ENCODE data around the gene WDR43. TPM values are rescaled to one million over a fixed set of nuclear protein-coding genes. Genes with fewer than 3 reads are reported as not detected.

WDR43 gene
- total and polyA plus RNA-seq, 4 donors = 11.1 to 43.1 (median 17.5) TPM

DNA sequence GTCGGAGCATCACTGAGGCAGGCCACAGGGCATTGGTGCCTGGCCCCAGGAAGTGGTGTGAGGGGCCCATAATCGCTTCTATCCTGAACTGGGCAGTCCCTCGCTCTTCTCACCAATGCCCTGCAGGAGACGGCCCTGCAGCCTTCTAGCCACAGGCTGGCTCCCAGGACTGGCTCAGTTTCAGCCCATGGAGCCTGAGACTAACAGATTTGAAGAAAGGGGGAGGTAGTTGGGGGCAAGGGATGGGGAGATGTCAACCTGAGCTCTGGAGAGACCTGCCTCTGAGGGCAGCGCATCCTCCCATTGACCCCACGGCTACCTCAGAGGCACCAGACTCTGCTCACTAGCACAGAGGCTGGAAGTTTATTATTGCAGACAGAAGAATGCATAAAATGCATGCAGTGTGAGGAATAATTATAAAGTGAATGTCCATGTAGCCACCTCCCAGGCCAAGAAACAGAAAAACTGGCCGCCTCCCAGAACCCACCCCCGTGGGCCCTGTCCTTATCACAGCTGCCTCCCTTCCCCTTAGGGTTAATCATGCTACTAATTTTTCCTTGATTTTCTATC lies 88.0 kb downstream of the WDR43 start:
- Histone ChIP-seq H3K4me1 (ENCODE audit: control insufficient read depth in 4 of 4, insufficient read depth in 4 of 4, low read length in 3 of 4) (no peaks in the 10 kb centered on the region), H3K27ac (ENCODE audit: low read depth in 1 of 2, low read length in 2 of 2) (no peak overlapping the region), H3K36me3 (ENCODE audit: control insufficient read depth in 4 of 4, insufficient read depth in 3 of 4, low read depth in 1 of 4, low read length in 3 of 4) (no peaks in the 10 kb centered on the region), H3K9ac (ENCODE audit: low read depth in 1 of 2, low read length in 2 of 2) (no peak overlapping the region), H3K4me3 (ENCODE audit: low read depth in 1 of 3, low read length in 3 of 3) (no peak overlapping the region), H3K9me3 (ENCODE audit: control insufficient read depth in 4 of 4, low read length in 3 of 4) (no peaks in the 10 kb centered on the region), H3K27me3 (ENCODE audit: control insufficient read depth in 4 of 4, insufficient read depth in 4 of 4, low read length in 3 of 4) (no peaks in the 10 kb centered on the region)
- DNase-seq (ENCODE audit: low spot score) = no peak
- WGBS = 89% methylated on average over 8 of the region's 8 CpGs
- TF ChIP-seq RAD21 (IDR thresholded peaks at IDR 0.05) (no peak), EGR1 (IDR thresholded peaks at IDR 0.05; ENCODE audit: low read depth in 2 of 2) (no peak), JUND (IDR thresholded peaks at IDR 0.05) (no peak), HNF4G (IDR thresholded peaks at IDR 0.05) (no peak), HNF4A (conservative IDR thresholded peaks at IDR 0.05) (no peak), TAF1 (conservative IDR thresholded peaks at IDR 0.05) (no peak), RXRA (IDR thresholded peaks at IDR 0.05) (no peak), NR2F2 (IDR thresholded peaks at IDR 0.05) (no peak), SP1 (IDR thresholded peaks at IDR 0.05) (no peak), FOXA1 (IDR thresholded peaks at IDR 0.05) (no peak), FOXA2 (IDR thresholded peaks at IDR 0.05) (no peak), YY1 (IDR thresholded peaks at IDR 0.05) (no peak), GABPA (IDR thresholded peaks at IDR 0.05 in 1 of 2, conservative IDR thresholded peaks at IDR 0.05 in 1 of 2) (no peak)
- TF ChIP-seq, protein P1, sequence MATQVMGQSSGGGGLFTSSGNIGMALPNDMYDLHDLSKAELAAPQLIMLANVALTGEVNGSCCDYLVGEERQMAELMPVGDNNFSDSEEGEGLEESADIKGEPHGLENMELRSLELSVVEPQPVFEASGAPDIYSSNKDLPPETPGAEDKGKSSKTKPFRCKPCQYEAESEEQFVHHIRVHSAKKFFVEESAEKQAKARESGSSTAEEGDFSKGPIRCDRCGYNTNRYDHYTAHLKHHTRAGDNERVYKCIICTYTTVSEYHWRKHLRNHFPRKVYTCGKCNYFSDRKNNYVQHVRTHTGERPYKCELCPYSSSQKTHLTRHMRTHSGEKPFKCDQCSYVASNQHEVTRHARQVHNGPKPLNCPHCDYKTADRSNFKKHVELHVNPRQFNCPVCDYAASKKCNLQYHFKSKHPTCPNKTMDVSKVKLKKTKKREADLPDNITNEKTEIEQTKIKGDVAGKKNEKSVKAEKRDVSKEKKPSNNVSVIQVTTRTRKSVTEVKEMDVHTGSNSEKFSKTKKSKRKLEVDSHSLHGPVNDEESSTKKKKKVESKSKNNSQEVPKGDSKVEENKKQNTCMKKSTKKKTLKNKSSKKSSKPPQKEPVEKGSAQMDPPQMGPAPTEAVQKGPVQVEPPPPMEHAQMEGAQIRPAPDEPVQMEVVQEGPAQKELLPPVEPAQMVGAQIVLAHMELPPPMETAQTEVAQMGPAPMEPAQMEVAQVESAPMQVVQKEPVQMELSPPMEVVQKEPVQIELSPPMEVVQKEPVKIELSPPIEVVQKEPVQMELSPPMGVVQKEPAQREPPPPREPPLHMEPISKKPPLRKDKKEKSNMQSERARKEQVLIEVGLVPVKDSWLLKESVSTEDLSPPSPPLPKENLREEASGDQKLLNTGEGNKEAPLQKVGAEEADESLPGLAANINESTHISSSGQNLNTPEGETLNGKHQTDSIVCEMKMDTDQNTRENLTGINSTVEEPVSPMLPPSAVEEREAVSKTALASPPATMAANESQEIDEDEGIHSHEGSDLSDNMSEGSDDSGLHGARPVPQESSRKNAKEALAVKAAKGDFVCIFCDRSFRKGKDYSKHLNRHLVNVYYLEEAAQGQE (IDR thresholded peaks at IDR 0.05) = no peak
- TF ChIP-seq, protein P2, sequence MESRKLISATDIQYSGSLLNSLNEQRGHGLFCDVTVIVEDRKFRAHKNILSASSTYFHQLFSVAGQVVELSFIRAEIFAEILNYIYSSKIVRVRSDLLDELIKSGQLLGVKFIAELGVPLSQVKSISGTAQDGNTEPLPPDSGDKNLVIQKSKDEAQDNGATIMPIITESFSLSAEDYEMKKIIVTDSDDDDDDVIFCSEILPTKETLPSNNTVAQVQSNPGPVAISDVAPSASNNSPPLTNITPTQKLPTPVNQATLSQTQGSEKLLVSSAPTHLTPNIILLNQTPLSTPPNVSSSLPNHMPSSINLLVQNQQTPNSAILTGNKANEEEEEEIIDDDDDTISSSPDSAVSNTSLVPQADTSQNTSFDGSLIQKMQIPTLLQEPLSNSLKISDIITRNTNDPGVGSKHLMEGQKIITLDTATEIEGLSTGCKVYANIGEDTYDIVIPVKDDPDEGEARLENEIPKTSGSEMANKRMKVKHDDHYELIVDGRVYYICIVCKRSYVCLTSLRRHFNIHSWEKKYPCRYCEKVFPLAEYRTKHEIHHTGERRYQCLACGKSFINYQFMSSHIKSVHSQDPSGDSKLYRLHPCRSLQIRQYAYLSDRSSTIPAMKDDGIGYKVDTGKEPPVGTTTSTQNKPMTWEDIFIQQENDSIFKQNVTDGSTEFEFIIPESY (IDR thresholded peaks at IDR 0.05) = no peak
- TF ChIP-seq, protein P3, sequence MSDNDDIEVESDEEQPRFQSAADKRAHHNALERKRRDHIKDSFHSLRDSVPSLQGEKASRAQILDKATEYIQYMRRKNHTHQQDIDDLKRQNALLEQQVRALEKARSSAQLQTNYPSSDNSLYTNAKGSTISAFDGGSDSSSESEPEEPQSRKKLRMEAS (IDR thresholded peaks at IDR 0.05) = no peak
- TF ChIP-seq, protein P4, sequence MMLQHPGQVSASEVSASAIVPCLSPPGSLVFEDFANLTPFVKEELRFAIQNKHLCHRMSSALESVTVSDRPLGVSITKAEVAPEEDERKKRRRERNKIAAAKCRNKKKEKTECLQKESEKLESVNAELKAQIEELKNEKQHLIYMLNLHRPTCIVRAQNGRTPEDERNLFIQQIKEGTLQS (IDR thresholded peaks at IDR 0.05) = no peak
- TF ChIP-seq, protein P5, sequence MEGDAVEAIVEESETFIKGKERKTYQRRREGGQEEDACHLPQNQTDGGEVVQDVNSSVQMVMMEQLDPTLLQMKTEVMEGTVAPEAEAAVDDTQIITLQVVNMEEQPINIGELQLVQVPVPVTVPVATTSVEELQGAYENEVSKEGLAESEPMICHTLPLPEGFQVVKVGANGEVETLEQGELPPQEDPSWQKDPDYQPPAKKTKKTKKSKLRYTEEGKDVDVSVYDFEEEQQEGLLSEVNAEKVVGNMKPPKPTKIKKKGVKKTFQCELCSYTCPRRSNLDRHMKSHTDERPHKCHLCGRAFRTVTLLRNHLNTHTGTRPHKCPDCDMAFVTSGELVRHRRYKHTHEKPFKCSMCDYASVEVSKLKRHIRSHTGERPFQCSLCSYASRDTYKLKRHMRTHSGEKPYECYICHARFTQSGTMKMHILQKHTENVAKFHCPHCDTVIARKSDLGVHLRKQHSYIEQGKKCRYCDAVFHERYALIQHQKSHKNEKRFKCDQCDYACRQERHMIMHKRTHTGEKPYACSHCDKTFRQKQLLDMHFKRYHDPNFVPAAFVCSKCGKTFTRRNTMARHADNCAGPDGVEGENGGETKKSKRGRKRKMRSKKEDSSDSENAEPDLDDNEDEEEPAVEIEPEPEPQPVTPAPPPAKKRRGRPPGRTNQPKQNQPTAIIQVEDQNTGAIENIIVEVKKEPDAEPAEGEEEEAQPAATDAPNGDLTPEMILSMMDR (IDR thresholded peaks at IDR 0.05; ENCODE audit: low read depth, low read length, missing input control) = no peak

All from liver (tissue), 9 donors.